H1 (cell line): ENCODE data around the gene HDAC10. TPM values are rescaled to one million over a fixed set of nuclear protein-coding genes. Genes with fewer than 3 reads are reported as not detected.

ENCODE experiments used
- CTCF ChIA-PET: fragments of 300-600 bp; sonication (Branson Sonifier 250); formaldehyde crosslinking; loops from one replicate; lab custom pipeline; 2021; ENCODE audit not compliant: partially characterized antibody; lab: Charles Lee
- POLR2A ChIA-PET: fragments of 300-600 bp; sonication (Branson Sonifier 250); formaldehyde crosslinking; loops from one replicate; lab custom pipeline; 2021; ENCODE audit warnings: inconsistent platforms; ENCODE audit not compliant: partially characterized antibody; lab: Charles Lee
- DNase-seq, 2 experiments: peaks; one replicate each; pipeline versions ENCODE4 v3.0.0 to v3.0.0-alpha.2; 2010 to 2022; ENCODE audit warnings: low spot score in 2 of 2, low read depth in 1 of 2, mixed read lengths in 1 of 2
- FAIRE-seq: peaks from 2 replicates; lab custom pipeline; 2011; peaks lifted over from hg19 to GRCh38; lab: Jason Lieb, UNC
- H2AFZ ChIP-seq: 2 replicates; pipeline ENCODE4 v1.8.1; 2012; ENCODE audit warnings: low read length, inconsistent platforms
- H2AK5ac ChIP-seq: 2 replicates; pipeline ENCODE4 v1.6.1; 2013; ENCODE audit warnings: low read depth, low read length
- H2BK120ac ChIP-seq: replicated peaks from 2 replicates; pipeline ENCODE3; 2013; ENCODE audit warnings: low read depth, low read length, inconsistent platforms
- H2BK12ac ChIP-seq: 2 replicates; pipeline ENCODE4 v1.6.1; 2013; ENCODE audit warnings: low read depth, low read length
- H2BK15ac ChIP-seq: 2 replicates; pipeline ENCODE4 v1.6.1; 2013; ENCODE audit warnings: low read length
- H2BK20ac ChIP-seq: 2 replicates; pipeline ENCODE4 v1.6.1; 2013; ENCODE audit warnings: low read length
- H2BK5ac ChIP-seq: 2 replicates; pipeline ENCODE4 v1.6.1; 2013; ENCODE audit warnings: low read depth, low read length
- H3K14ac ChIP-seq: 2 replicates; pipeline ENCODE4 v1.6.1; 2013; ENCODE audit warnings: inconsistent platforms; ENCODE audit not compliant: insufficient read length
- H3K18ac ChIP-seq: 2 replicates; pipeline ENCODE4 v1.6.1; 2013; ENCODE audit warnings: low read length; ENCODE audit errors: extremely low read depth
- H3K23ac ChIP-seq: 2 replicates; pipeline ENCODE4 v1.6.1; 2013; ENCODE audit warnings: inconsistent platforms; ENCODE audit not compliant: insufficient read length
- H3K23me2 ChIP-seq: 2 replicates; pipeline ENCODE4 v1.6.1; 2013; ENCODE audit warnings: low read depth, low read length
- H3K27ac ChIP-seq: 2 replicates; pipeline ENCODE4 v1.6.1; 2011; ENCODE audit warnings: low read depth, low read length, inconsistent platforms
- H3K27me3 ChIP-seq, 4 experiments: replicated peaks in 1 of 4; 1 replicate in 1 of 4; 2 replicates in 3 of 4; pipeline versions ENCODE4 v1.6.1 to v1.8.1; 2011 to 2013; ENCODE audit warnings: low read length in 3 of 4, mild to moderate bottlenecking in 3 of 4, inconsistent platforms in 2 of 4, mixed read lengths in 2 of 4, moderate library complexity in 1 of 4; ENCODE audit not compliant: control insufficient read depth in 3 of 4, insufficient read depth in 3 of 4; ENCODE audit errors: extremely low read depth in 1 of 4
- H3K36me3 ChIP-seq, 4 experiments: 2 replicates each; pipeline versions ENCODE4 v1.6.1 to v1.8.1; 2011 to 2013; ENCODE audit warnings: mild to moderate bottlenecking in 4 of 4, low read length in 3 of 4, moderate library complexity in 2 of 4, control low read depth in 1 of 4, inconsistent platforms in 1 of 4; ENCODE audit not compliant: insufficient read depth in 4 of 4, control insufficient read depth in 2 of 4
- H3K4ac ChIP-seq: replicated peaks from 2 replicates; pipeline ENCODE3; 2013; ENCODE audit warnings: low read length, low read depth, mixed read lengths, inconsistent platforms; ENCODE audit not compliant: insufficient read length
- H3K4me1 ChIP-seq, 4 experiments: replicated peaks in 1 of 4; 1 replicate in 1 of 4; 2 replicates in 3 of 4; pipeline versions ENCODE4 v1.6.1 to v1.8.1; 2011 to 2013; ENCODE audit warnings: low read length in 3 of 4, inconsistent platforms in 2 of 4, mixed read lengths in 1 of 4; ENCODE audit not compliant: insufficient read depth in 4 of 4, control insufficient read depth in 3 of 4
- H3K4me2 ChIP-seq, 2 experiments: 2 replicates each; pipeline versions ENCODE4 v1.6.1 to v1.8.1; 2011 to 2013; ENCODE audit warnings: low read depth in 2 of 2, low read length in 2 of 2, control low read depth in 1 of 2, inconsistent platforms in 1 of 2, mild to moderate bottlenecking in 1 of 2; ENCODE audit not compliant: insufficient read depth in 1 of 2
- H3K4me3 ChIP-seq, 4 experiments: fragments of 200-600, 300-600 bp in 1 of 4; sonication (generic), shearing (Covaris generic), sonication (Bioruptor Twin) in 1 of 4; 2 replicates each; pipeline versions ENCODE4 v1.5.1 to v1.8.1; 2011 to 2016; ENCODE audit warnings: low read length in 4 of 4, low read depth in 3 of 4, control low read depth in 2 of 4, inconsistent platforms in 2 of 4, mild to moderate bottlenecking in 2 of 4, mixed read lengths in 1 of 4, moderate library complexity in 1 of 4; ENCODE audit not compliant: insufficient read depth in 2 of 4; ENCODE audit errors: extremely low read depth in 1 of 4
- H3K56ac ChIP-seq: replicated peaks from 2 replicates; pipeline ENCODE3; 2013; ENCODE audit warnings: low read depth, mild to moderate bottlenecking, mixed read lengths, low read length, inconsistent platforms; ENCODE audit not compliant: insufficient read length
- H3K79me1 ChIP-seq: 2 replicates; pipeline ENCODE4 v1.6.1; 2013; ENCODE audit warnings: low read depth, low read length, control low read depth
- H3K79me2 ChIP-seq, 2 experiments: 2 replicates each; pipeline versions ENCODE4 v1.6.1 to v1.8.1; 2012 to 2013; ENCODE audit warnings: low read length in 2 of 2, mild to moderate bottlenecking in 2 of 2, inconsistent platforms in 1 of 2; ENCODE audit not compliant: insufficient read depth in 2 of 2, control insufficient read depth in 1 of 2
- H3K9ac ChIP-seq, 4 experiments: replicated peaks in 1 of 4; 1 replicate in 1 of 4; 2 replicates in 3 of 4; pipeline versions ENCODE4 v1.6.1 to v1.8.1; 2011 to 2013; ENCODE audit warnings: low read depth in 3 of 4, low read length in 3 of 4, control low read depth in 2 of 4, mild to moderate bottlenecking in 2 of 4, moderate library complexity in 2 of 4, inconsistent platforms in 1 of 4; ENCODE audit errors: extremely low read depth in 1 of 4
- H3K9me3 ChIP-seq, 2 experiments: 2 replicates each; pipeline versions ENCODE4 v1.6.1 to v1.8.1; 2012 to 2013; ENCODE audit warnings: mild to moderate bottlenecking in 2 of 2, moderate library complexity in 2 of 2, control low read depth in 1 of 2, inconsistent platforms in 1 of 2, low read depth in 1 of 2, low read length in 1 of 2, mixed read lengths in 1 of 2; ENCODE audit not compliant: insufficient read depth in 2 of 2
- H4K20me1 ChIP-seq, 2 experiments: replicated peaks in 1 of 2; 2 replicates each; pipeline versions ENCODE3 to v1.8.1; 2011 to 2013; ENCODE audit warnings: inconsistent platforms in 2 of 2, low read length in 2 of 2, mild to moderate bottlenecking in 1 of 2; ENCODE audit not compliant: insufficient read depth in 2 of 2, control insufficient read depth in 1 of 2
- H4K5ac ChIP-seq: 2 replicates; pipeline ENCODE4 v1.6.1; 2013; ENCODE audit warnings: low read length, low read depth, mixed read lengths, inconsistent platforms; ENCODE audit not compliant: insufficient read length
- H4K8ac ChIP-seq: 2 replicates; pipeline ENCODE4 v1.8.0; 2013; ENCODE audit warnings: mild to moderate bottlenecking, moderate library complexity, low read length, inconsistent platforms; ENCODE audit not compliant: insufficient read depth; ENCODE audit errors: extremely low read depth
- H4K91ac ChIP-seq: replicated peaks from 2 replicates; pipeline ENCODE3; 2013; ENCODE audit warnings: low read length, mixed read lengths, inconsistent platforms; ENCODE audit not compliant: insufficient read length
- BACH1 ChIP-seq: IDR thresholded peaks from 2 replicates; pipeline ENCODE4 v1.6.1; 2012; ENCODE audit warnings: low read length, improper control_type of control experiment
- RFX5 ChIP-seq: IDR thresholded peaks from 2 replicates; pipeline ENCODE4 v1.6.1; 2011; ENCODE audit warnings: low read depth, low read length, improper control_type of control experiment, borderline replicate concordance
- TBP ChIP-seq: IDR thresholded peaks from 2 replicates; pipeline ENCODE4 v1.6.1; 2011; ENCODE audit warnings: low read depth, low read length, improper control_type of control experiment
- WGBS, 2 experiments: shearing (Covaris generic) in 1 of 2; methylation state at CpG; one replicate each; pipeline versions ENCODE4 v1.1.6 to v1.1.7; 2013 to 2015; ENCODE audit warnings: low lambda C conversion rate in 2 of 2, mixed read lengths in 2 of 2, inconsistent platforms in 1 of 2, low coverage in 1 of 2, missing lambda C conversion rate in 1 of 2; ENCODE audit not compliant: insufficient replicate concordance in 2 of 2, insufficient coverage in 1 of 2, insufficient read length in 1 of 2; ENCODE audit errors: extremely low coverage in 1 of 2, missing lambda C conversion rate in 1 of 2; 5-methylcytosine and 5-hydroxymethylcytosine counted together
- polyA plus RNA-seq, 7 experiments: library from polyadenylated mRNA; depleted of rRNA in 3 of 7; stranded (reverse) in 5 of 7; unstranded in 2 of 7; fragments of >200 nt in 5 of 7; fragments of 200-250 nt in 2 of 7; gene quantifications; 1 replicate in 5 of 7; 2 replicates in 1 of 7; 4 replicates in 1 of 7; pipeline versions ENCODE4 v1.2.1 to v1.2.3, GENCODE V29; 2011 to 2013; ENCODE audit warnings: missing spikeins in 2 of 7, mixed read lengths in 2 of 7
- total RNA-seq: library from RNA; stranded (reverse); fragmentation: NEBNext Ultra II Directional; extraction: Animal tissue kit (Norgen Biotek cat#: 25700); gene quantifications from 2 replicates; pipeline ENCODE4 v1.2.1, GENCODE V29; 2021

HDAC10 gene
- total and polyA plus RNA-seq, 2 of the 8 experiments (the other 6 are each of a cell fraction or from before 2014, with no cell fraction given) = 11.2 to 26.4 TPM

- no peak overlapping the region for H2BK12ac ChIP-seq
- ChIA-PET CTCF (interaction anchor here (1.1 to 4.7 kb wide), 6 partner anchors 13 to 77 kb away, joined by 4 to 30 read pairs (median 6); partner anchors contain the start of gene HDAC10), POLR2A (no interaction called here)
- H4K8ac ChIP-seq = no peak overlapping the region
- H3K9ac ChIP-seq = no peak overlapping the region
- H4K5ac ChIP-seq = no peak overlapping the region
- H3K79me2 ChIP-seq = no peaks in the 10 kb centered on the region
- WGBS, 2 experiments = 96% methylated on average over 13 of the region's 15 CpGs; no CpG with 5 or more reads in 1 of the 2 experiments
- TF ChIP-seq RFX5 (no peak), BACH1 (no peak), TBP (no peak)
- H3K27me3 ChIP-seq = peaks cover 20 to 54% (median 44%) of the 10 kb centered on the region in 4 experiments; a peak in 6 of 7 replicates
- H3K23me2 ChIP-seq = peaks cover 7% of the 10 kb centered on the region; the same call in 1 of the 2 replicates
- no peak overlapping the region for H3K4ac ChIP-seq
- peaks cover 1 to 2% of the 10 kb centered on the region in 2 experiments for H4K20me1 ChIP-seq
- no peak overlapping the region for H3K14ac ChIP-seq
- H3K79me1 ChIP-seq = no peaks in the 10 kb centered on the region
- no peak overlapping the region for H3K27ac ChIP-seq
- no peak overlapping the region for H2BK5ac ChIP-seq
- no peak for FAIRE-seq
- no peak overlapping the region for H3K4me3 ChIP-seq
- H3K9me3 ChIP-seq = peaks cover 0 to 10% of the 10 kb centered on the region in 2 experiments; a peak in 1 of 4 replicates
- H2BK15ac ChIP-seq = no peak overlapping the region
- H3K4me2 ChIP-seq = no peak overlapping the region
- H2BK20ac ChIP-seq = no peak overlapping the region
- H3K56ac ChIP-seq = no peak overlapping the region
- H2AFZ ChIP-seq = no peak overlapping the region
- peaks cover 0 to 20% (median 13%) of the 10 kb centered on the region in 4 experiments; a peak in 6 of 7 replicates for H3K4me1 ChIP-seq
- DNase-seq = no peak
- no peak overlapping the region for H4K91ac ChIP-seq
- H3K23ac ChIP-seq = no peak overlapping the region
- H2AK5ac ChIP-seq = no peak overlapping the region
- H3K18ac ChIP-seq = no peak overlapping the region
- H3K36me3 ChIP-seq = no peaks in the 10 kb centered on the region
- no peak overlapping the region for H2BK120ac ChIP-seq
These were observed 14.0 kb upstream of the HDAC10 start for GRCh38 chr22:50264946-50265669.
